Measurements from ENCODE around the gene ZBTB44. TPM values are rescaled to one million over a fixed set of nuclear protein-coding genes. Genes with fewer than 3 reads are reported as not detected.
A peak's percentile ranks its signal among the peaks of the same experiment; 100 is the strongest.

Gene ZBTB44
- total and polyA plus RNA-seq, 7 donors = 9.2 to 162 (median 73.0) TPM

DNA sequence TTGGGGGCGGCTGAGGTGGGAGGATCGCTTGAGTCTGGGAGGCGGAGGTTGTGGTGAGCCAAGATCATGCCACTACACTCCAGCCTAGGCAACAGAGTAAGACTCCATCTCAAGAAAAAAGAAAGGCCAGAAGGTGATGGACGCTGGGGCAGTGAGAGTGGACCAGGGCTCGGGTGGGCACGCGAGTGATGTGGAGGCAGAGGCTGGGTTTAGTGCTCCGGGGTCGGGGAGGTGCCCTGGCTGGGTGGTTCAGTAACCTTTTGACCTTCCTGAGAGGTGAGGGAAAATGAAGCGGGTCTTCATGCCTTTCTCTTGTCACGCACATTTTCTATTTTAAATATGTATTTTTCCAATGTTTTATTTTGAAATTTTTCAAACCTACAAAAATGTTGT is 110.0 kb downstream of the ZBTB44 start:
- Histone ChIP-seq H3K27me3 (no peaks in the 10 kb centered on the region), H3K4me1 (no peaks in the 10 kb centered on the region), H3K36me3 (no peaks in the 10 kb centered on the region), H3K4me3 (no peak overlapping the region), H3K9me3 (no peaks in the 10 kb centered on the region), H3K27ac (no peak overlapping the region)
- no peak for TF ChIP-seq POLR2AphosphoS5 (IDR thresholded peaks at IDR 0.05)
- no peak for TF ChIP-seq CTCF (IDR thresholded peaks at IDR 0.05)
- TF ChIP-seq POLR2A (IDR thresholded peaks at IDR 0.05) = no peak
- no peak for TF ChIP-seq EP300 (IDR thresholded peaks at IDR 0.05)
- intact Hi-C loops (cut with DNase I) = no loop called here
- DNase-seq = peak; percentile 48
- 92 to 93% methylated on average over 11 of the region's 11 CpGs for WGBS, 2 donors

DNA sequence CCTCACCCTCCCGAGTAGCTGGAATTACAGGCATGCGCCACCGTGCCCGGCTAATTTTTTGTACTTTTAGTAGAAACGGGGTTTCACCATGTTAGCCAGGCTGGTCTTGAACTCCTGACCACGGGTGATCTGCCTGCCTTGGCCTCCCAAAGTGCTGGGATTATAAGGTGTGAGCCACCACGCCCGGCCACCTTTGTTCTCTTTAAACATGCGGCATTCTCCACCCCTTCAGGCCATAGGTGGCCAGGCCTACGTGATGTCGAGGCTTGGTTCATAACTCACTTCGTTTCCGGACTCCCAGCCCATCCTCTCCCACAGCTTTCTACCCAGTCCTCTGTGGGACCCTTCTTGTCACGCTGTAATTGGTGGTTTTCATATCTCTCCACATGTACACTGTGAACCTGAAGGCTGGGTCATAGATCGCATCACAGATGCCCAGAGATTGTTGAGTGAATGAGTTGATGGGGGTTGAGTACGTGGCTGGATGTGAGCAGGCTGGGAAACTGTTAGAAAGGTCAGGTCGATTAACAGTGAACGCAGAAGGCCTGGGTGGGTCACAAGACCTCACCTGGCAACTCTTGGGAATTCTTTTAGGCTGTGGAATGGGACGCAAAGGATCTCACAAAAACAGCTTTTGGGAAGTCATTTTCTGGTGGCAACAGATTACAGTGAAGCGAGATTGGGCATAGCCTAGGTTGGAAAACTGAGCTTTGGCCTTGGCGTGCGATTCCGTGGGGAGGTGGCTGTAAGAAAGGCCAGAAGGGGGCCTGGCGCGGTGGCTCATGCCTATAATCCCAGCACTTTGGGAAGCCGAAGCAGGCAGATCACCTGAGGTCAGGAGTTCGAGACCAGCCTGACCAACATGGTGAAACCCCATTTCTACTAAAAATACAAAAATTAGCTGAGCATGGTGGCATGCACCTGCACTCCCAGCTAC is 110.7 kb downstream of the ZBTB44 start:
- TF ChIP-seq CTCF (IDR thresholded peaks at IDR 0.05) = no peak
- H3K4me1 ChIP-seq = no peaks in the 10 kb centered on the region
- H3K27me3 ChIP-seq = no peaks in the 10 kb centered on the region
- no peak overlapping the region for H3K4me3 ChIP-seq
- H3K9me3 ChIP-seq = no peaks in the 10 kb centered on the region
- H3K36me3 ChIP-seq = no peaks in the 10 kb centered on the region
- DNase-seq = peak; percentile 30
- intact Hi-C loops (cut with DNase I) = no loop called here
- H3K27ac ChIP-seq = no peak overlapping the region
- WGBS, 2 donors = 81 to 93% methylated on average over 27 of the region's 27 CpGs

DNA sequence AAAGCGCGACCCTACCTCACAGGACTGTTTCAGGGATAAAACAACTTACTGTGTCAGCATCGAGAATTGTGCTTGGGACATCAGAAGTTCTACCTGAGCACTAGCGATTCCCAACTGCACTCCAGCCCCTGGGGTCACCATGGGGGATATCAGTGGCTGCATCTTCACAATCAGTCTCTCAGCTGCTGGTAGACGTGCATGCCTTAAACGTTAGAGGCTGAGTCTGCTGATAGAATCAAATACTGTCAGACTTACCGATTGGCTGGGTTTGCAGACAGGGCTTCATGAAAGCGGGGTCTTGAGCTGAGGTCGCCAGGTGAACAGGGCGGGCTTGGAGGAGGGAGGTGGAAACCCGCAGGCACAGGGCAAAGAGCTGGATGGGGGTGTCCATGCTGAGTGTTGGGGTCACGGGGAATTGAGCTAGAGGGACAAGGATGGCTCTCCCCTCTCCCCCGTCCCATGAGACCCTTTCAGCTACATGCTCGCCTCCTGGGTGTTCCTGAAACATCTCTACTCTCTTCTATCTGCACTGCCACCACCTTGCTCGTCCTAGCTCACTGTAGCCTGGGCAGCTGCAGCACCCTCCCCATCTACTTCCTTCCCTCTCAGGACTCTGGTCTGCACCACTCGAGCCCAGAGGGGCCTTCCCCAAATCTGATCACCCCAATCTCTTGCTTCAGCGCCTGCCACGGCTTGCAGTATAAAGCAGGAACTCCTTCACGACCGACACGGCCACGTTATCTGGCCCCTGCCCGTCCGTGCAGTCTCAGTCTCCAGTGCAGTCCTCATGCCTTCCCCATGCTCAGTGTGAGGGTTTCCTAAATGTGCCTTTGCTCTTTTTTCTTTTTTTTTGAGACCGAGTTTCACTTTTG is 111.7 kb downstream of the ZBTB44 start:
- no peak overlapping the region for H3K4me3 ChIP-seq
- H3K27me3 ChIP-seq = no peaks in the 10 kb centered on the region
- H3K9me3 ChIP-seq = no peaks in the 10 kb centered on the region
- no peak for TF ChIP-seq CTCF (IDR thresholded peaks at IDR 0.05)
- TF ChIP-seq POLR2AphosphoS5 (IDR thresholded peaks at IDR 0.05) = no peak
- no peak for TF ChIP-seq POLR2A (IDR thresholded peaks at IDR 0.05)
- TF ChIP-seq EP300 (IDR thresholded peaks at IDR 0.05) = no peak
- WGBS, 2 donors = 83 to 88% methylated on average over 25 of the region's 25 CpGs
- H3K36me3 ChIP-seq = no peaks in the 10 kb centered on the region
- no peaks in the 10 kb centered on the region for H3K4me1 ChIP-seq
- intact Hi-C loops (cut with DNase I) = no loop called here
- DNase-seq = peak; percentile 51
- H3K27ac ChIP-seq = no peak overlapping the region

DNA sequence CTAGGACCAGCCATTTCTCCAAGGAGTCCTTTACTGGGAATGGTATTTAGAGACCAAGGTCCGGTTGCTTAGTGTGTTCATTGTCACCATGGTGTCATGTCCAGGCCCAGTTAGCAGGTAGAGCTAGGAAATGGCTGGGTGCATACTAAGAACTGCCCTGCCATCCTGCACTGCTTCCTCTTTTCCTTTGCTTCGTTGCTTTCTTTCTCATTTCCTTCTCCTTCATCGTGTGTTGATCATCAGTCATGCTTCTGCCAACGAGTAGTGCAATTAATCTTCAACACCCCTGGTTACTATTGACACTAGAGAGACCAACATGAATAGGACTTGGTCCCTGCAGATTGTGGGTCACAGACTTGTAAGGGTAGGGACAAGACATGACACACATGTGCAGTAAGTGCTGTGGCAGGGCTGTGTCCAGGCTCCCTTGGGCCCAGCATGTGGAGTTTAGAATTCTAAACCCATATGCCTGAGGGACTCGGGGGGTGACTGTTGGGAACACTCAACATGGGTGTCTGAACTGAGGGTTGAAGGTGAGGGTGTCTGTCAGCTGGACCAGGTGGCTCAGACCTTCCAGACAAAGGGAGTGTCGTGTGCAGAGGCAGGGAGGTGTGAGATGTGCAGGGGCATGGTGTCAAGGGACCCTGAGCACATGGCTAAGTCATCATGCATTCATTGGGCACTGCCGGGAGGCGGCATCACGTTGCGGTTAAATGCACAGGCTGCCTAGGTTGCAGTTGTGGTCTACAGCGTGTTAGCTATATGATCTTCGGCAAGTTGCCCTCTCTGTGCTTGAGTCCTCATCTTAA is 112.5 kb downstream of the ZBTB44 start:
- no peaks in the 10 kb centered on the region for H3K36me3 ChIP-seq
- H3K9me3 ChIP-seq = no peaks in the 10 kb centered on the region
- 76 to 79% methylated on average over 12 of the region's 12 CpGs for WGBS, 2 donors
- no peaks in the 10 kb centered on the region for H3K4me1 ChIP-seq
- intact Hi-C loops (cut with DNase I) = no loop called here
- DNase-seq = peak; percentile 43
- TF ChIP-seq POLR2A (IDR thresholded peaks at IDR 0.05) (no peak), POLR2AphosphoS5 (IDR thresholded peaks at IDR 0.05) (no peak)
- no peaks in the 10 kb centered on the region for H3K27me3 ChIP-seq
- H3K4me3 ChIP-seq = no peak overlapping the region
- no peak overlapping the region for H3K27ac ChIP-seq

Measured in sigmoid colon (tissue), 7 donors.